GM21529 (cell line): Measurements from ENCODE around the gene TUBB4B.

Experiments used
- ATAC-seq: cut with Tn5 transposase; IDR thresholded peaks from one replicate; pipeline ENCODE4 v1.9.1; 2021; ENCODE audit not compliant: unreplicated experiment

Gene TUBB4B

DNA sequence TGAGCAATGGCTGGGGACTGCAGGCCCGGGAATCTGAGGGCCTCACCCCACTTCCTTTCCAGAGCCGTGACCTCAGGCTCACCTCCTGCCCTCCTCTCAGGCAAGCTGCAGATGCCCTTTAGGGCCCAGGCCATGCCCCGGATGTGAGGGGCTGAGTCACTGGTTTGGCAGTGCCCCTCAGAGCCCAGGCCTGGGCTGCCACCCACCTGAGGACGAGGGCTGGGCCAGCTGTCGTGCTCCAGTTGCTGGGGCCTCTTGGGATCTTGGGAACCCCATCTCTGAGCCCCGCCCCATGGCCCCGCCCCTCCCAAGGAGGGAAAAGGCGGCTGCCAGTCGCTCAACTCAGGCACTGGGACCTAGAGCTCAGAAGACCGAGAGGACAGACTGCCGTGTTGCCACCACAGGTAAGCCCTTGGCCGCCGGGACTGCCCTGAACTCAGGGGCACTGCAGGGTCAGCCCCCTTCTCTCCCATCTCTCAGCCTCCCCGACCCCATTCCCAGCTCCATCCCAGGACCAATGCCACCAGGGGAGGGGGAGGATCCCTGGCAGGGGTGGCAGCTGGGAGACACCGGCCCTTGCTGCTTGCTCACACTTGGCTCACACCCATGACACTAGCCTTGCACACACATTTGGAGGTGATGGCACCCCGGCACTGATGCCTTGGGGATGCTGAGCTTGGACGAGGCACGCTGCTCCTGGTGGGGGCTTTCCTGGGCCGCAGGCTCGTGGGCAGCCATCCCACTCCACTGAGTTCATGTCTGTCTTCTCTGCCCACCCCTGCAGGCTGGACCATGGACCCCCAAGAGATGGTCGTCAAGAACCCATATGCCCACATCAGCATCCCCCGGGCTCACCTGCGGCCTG, 16.0 kb upstream of the TUBB4B start, which contains the start of gene CYSRT1:
CYSRT1 (plus strand) TSS at position 345 of the 865 bp plus-strand sequence; CDS start at position 793, 448 bp downstream.
- ATAC-seq, result no peak

DNA sequence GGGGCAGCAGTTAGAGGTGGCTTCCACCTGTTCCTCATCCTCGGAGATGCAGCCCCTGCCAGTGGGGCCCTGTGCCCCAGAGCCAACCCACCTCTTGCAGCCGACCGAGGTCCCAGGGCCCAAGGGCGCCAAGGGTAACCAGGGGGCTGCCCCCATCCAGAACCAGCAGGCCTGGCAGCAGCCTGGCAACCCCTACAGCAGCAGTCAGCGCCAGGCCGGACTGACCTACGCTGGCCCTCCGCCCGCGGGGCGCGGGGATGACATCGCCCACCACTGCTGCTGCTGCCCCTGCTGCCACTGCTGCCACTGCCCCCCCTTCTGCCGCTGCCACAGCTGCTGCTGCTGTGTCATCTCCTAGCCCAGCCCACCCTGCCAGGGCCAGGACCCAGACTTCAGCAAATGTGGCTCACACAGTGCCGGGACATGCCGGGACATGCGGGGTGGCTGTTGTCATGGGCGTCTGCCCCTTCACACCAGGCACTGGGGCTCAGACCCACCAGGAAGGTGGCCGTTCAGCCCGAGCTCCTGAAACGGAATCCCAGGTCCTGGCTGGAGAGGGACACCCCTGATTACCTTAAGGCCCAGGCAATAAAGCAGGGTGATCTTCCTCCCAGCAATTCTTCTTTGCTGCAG, 15.3 kb upstream of the TUBB4B start:
- ATAC-seq, result no peak

DNA sequence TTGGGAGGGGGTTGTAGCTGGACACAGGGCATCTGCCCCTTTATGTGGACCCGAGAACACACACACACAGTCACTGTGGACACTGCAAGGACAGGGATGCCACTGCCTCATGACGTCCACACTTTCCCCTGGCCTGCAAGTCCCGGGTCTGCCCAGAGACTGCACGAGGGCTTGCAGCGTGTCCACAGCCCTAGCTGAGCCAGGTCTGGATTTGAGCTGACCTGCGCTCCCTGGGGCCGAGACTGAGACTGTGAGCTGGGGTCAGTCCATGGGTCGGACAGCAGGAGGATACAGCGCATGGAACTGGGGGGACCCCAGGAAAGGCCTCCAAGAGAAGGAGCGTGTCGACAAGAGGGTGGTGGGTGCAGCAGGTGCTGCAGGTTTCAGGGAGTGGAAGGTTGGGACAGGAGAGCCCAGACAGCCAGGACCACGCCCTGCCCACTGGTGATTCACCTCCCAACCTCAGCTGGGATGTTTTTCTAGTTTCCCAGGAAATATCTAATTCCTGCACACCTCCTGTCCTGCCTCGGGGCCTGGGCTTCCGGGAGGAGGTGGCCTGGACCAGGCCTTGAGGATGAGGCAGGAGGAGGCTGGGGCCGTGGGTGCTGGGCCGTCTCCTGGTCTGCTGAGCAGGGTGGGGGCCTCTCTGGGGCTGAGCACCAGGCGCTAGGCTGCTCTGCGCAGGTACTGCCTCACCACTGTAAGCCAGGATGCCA, 14.6 kb upstream of the TUBB4B start:
- ATAC-seq, result no peak

DNA sequence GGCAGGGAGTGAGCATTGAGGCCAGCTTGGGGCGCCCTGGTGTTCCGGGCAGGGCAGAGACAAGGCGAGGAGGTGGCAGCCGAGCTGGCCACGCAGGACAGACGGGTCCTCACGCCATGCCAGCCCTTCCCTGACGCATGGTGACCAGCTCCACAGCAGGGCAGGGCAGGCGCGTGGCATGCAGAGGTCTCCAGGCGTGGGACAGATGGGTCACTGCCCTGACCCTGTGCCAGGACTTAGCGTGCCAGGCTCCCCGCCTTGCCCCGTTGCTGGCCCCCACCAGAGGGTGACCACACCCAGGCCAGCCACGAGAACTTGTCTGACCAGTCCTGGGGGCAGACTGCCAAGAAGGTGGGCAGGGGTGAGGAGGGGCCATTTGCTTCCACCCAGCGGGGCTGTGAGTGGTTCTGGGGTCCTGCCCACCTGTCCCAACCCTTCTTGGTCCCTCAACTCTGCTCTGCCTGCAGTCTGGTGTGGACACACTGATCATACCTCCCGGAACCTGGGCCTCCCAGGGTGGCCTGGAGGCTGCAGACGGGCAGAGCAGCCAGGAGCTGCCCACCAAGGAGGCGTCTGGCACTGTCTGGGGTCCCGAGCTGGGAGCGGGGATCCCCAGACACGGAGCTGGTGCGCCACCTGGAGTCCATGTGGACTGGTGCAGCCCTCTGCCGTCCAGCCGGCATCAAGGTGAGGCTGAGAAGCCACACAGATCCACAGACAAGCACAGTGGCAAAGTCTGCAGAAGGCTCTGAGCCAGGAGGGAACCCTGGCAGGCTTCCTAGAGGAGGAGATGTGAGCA, 13.8 kb upstream of the TUBB4B start, which contains the start of gene RNF224:
RNF224 (plus strand) TSS at position 449 of the 799 bp plus-strand sequence. CDS start 834 bp downstream, outside the sequence.
- ATAC-seq, result no peak

DNA sequence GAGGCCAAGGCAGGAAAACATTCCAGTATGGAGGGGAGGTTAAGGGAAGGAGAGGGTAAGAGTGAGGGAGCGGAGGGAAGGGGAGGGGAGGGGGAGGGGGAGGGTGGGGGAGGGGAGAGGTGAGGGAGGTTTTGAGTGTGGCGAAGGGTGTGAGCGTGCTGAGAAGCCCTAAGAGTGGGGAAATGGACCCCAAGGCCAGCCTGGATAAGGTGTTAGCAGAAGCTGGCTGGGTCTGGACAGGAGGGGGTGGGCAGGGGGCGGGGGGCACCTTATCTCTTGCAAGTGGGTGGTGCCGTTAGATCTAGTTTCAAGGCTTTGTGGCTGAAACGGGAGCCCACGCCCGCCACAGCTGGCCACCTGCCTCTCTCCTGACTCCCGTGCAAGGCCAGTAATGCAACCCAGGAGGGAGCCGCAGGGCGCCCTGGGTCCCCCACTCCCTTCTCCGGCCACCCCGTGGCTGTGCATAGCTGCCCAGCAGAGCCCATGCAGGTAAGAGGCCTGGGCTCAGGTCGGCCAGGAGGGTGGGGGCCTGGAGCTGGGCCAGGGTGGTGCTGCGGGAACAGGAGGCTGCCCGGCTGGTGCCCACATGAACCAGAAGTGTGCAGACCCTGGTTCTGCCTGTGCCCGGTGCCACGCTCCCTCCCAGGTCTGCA, 13.1 kb upstream of the TUBB4B start:
- no peak for ATAC-seq

DNA sequence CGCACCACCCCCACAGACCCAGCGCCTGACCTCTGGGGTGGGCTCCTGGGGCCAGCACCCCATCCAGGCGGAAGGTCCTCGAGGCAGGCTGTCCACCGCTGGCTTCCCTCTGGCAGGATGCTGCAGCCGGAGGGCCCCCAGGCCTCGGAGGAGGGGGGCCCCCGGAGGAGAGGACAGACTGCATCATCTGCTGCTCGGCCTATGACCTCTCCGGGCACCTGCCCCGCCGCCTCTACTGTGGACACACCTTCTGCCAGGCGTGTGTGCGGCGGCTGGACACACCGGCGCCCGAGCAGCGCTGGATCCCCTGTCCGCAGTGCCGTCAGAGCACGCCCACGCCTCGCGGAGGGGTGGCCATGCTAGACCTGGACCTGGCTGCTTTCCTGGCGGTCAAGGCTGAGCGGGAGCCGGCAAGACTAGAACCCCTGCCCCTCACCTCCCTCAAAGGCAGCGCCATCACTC, 12.6 kb upstream of the TUBB4B start:
- ATAC-seq, result no peak

DNA sequence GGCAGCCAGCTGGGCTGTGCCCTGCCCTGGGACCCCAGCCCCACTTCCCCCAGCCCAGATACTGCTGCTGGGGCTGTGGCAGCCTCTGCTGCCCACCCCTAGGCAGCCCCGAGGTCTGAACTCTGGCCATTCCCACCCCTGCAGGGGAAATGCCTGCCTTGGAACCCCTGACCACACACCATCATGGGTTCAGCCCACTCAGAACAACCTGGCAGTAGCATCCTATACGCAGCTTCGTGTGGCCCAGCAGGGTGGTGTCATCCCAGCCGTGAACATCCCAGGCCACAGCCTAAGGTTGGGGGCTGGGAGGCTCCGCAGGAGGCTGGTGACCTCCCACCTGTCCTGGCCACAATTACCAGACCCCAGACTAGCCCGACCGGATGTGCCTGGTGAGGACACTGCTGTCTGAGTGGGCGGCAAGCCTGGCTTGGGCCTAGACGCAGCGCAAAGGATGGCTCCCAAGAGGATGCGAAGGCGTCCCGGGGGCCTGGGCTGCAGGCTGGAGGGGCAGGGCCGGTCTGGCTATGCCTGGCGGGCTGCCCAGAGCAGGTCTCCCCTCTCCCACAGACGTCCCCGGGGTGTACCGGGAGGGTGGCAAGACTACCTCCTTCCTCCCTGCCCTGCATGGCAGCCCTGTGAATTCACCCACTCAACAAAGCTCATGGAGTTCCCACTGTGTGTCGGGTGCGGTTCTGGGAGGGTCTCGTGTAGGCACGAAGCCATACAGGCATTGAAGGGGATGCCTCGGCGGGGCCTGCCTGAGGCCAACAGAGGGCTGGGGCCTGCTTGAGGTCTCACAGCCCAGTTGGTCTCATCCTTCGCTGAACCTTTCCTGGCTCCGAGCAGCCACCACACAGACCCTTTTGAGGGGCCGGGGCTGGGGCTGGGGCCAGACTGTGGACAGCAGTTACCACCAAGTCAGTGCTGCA, 11.9 kb upstream of the TUBB4B start:
- no peak for ATAC-seq

DNA sequence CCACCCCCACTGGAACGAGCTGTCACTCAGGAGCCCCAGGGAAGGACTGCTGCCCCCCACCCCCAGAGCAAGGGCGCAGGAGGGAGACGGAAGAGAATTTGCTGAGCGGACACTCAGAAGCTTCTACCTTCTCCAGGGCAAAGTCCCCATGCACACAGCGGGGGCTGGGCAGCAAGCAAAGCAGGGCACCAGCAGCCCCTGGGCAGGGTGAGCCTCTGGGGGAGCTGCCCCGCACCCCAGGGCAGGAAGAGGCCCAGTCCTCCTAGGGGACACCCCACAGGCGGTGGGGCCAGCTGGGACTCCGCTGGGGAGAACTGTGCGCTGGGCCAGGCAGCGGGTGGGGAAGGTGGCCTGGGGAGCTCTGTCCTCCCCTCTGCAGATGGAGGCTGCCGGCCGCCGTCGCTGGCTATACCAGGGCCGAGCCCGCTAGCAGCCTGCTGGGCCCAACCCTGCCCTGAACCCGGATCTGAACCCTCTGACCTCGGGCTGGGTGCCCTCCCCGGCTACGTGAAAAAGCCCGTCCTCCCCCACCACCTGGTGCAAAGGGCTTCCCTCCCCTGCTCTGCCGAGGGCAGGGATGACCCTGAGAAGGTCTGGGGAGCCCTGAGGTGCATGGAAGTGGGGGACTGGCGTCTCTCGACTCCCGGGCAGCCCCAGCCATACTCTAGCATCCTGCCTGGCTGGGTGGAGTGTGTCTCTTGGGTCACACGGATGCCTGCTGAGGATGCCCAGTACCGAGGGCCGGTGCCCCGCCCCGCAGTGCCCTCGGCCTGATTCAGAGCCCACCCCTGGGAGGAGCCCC, 11.0 kb upstream of the TUBB4B start:
- ATAC-seq, result no peak

DNA sequence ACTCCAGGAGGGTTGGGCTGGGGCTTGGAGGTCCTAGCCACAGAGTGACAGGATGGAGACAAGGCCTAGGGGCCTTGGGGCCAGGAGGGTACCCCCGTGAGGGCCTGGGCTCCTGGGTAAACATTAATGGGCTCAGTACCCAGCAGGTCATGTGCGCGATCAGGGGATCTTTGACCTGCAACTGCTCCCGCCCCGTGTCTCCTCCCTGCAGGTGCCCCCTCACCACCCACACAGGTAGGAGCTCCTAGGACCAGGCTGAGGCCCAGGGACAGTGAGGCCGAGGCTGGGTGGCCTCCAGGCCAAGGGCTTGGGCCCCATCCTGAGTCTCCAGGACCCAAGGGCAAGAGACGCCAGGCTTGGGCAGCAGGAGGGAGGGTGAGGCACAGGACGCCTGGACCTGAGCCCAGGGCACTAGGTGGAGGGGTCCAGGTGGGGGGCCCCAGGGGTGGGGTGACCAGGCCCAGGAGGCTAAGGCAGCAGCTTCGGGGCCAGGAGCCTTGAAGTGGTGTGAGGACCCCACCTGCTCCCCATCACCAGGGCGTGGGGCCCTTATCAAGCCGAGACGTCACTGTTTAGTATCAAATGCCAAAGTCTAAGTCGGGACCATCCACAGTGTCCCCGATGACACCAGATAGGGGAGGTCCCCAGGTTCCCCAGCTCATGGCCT, 10.2 kb upstream of the TUBB4B start, which contains the start of gene SLC34A3:
SLC34A3 (plus strand) TSS at position 197 of the 667 bp plus-strand sequence. CDS start 802 bp downstream, outside the sequence.
- no peak for ATAC-seq

DNA sequence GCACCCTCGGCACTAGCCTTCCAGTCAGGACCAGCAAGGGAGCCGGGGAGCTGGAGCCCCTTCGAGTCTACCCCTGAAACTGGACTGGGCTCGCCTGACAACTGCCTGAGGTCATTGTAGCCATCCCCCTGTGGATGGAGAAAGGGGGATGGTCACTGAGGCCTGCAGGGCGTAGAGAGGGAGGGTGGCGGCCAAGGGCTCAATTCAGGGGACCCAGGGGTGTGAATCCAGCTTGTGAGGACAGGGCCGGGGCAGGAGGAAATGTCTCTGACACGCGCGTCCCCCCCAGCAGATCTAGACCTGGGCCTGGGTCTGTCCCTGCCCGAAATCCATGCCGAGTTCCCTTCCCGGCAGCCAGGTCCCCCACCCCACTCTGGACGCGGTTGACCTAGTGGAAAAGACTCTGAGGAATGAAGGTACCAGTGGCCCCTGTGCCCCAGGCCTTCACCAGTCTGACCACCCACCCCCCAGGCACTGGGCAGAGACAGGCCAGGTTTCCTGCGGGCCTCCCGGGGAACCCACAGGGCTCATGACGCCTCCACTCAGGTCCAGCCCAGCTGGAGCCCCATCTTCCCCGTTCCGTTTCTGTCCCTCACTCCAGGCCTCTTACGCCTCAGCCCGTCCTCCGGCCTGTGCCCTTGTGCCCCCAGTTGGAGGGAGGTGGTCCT, 9.6 kb upstream of the TUBB4B start:
- ATAC-seq, result no peak

DNA sequence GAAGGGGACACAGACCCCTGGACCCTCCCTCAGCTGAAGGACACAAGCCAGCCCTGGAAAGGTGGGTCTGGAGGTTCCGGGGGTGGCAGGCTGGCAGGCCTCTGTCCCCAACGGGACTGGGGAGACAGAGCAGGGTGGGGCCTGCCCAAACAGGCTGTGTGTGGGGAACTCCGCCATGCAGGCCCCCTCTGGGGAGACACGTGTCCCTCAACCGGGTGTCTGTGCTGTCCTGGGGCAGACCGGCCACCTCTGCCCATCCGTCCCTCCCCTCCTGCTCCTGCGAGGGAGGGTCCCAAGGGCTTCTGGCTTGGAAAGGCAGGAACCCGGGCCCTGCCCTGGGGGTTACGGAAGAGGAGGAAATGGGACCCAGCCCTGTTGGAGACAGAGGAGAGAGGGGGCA, 9.0 kb upstream of the TUBB4B start:
- ATAC-seq, result no peak

DNA sequence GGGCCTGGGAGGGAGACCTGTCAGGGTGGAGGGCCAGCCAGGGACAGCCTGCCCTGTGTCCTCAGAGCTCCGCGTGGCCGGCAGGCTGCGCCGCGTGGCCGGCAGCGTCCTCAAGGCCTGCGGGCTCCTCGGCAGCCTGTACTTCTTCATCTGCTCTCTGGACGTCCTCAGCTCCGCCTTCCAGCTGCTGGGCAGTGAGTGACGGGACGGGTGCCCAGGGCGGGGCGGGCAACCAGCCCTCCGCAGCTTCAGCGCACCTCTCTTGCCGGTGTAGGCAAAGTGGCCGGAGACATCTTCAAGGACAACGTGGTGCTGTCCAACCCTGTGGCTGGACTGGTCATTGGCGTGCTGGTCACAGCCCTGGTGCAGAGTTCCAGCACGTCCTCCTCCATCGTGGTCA, 8.6 kb upstream of the TUBB4B start:
- no peak for ATAC-seq

DNA sequence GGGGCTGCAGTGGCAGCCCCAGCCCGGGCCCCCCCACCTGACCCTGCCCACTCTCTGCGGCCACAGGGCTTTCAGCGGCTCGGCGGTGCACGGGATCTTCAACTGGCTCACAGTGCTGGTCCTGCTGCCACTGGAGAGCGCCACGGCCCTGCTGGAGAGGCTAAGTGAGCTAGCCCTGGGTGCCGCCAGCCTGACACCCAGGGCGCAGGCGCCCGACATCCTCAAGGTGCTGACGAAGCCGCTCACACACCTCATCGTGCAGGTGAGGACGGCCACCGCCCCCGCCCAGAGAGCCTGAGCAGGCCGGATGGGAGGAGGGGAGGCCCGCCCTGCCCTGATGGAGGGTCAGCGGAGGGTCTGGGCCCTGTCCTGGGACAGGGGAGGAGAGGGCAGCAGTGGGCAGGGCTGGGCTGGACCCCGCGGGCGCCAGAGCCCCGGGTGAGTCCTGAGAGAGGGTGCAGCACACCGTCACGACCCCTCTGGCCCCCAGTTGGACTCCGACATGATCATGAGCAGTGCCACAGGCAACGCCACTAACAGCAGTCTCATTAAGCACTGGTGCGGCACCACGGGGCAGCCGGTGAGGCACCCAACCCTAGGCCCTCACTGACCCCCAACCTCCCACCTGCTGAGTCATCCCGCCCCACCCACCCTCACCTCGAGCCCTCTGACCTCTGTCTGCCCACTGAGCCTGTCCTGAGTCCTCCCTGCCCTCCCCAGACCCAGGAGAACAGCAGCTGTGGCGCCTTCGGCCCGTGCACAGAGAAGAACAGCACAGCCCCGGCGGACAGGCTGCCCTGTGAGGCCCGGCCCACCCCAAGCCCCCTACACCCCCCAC, 7.7 kb upstream of the TUBB4B start:
- no peak for ATAC-seq

DNA sequence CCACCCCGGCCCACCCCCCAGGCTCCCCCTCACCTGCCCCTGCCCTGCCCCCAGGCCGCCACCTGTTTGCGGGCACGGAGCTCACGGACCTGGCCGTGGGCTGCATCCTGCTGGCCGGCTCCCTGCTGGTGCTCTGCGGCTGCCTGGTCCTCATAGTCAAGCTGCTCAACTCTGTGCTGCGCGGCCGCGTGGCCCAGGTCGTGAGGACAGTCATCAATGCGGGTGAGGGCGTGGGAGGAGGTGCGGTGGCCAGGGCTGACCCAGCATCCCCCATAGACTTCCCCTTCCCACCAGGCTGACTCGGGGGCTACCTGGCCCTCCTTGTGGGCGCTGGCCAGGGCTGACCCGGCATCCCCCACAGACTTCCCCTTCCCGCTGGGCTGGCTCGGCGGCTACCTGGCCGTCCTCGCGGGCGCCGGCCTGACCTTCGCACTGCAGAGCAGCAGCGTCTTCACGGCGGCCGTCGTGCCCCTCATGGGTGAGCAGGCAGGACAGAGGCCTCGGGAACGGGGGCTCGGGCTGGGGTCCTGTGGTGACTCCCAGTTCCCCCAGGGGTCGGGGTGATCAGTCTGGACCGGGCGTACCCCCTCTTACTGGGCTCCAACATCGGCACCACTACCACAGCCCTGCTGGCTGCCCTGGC, 6.9 kb upstream of the TUBB4B start:
- no peak for ATAC-seq

DNA sequence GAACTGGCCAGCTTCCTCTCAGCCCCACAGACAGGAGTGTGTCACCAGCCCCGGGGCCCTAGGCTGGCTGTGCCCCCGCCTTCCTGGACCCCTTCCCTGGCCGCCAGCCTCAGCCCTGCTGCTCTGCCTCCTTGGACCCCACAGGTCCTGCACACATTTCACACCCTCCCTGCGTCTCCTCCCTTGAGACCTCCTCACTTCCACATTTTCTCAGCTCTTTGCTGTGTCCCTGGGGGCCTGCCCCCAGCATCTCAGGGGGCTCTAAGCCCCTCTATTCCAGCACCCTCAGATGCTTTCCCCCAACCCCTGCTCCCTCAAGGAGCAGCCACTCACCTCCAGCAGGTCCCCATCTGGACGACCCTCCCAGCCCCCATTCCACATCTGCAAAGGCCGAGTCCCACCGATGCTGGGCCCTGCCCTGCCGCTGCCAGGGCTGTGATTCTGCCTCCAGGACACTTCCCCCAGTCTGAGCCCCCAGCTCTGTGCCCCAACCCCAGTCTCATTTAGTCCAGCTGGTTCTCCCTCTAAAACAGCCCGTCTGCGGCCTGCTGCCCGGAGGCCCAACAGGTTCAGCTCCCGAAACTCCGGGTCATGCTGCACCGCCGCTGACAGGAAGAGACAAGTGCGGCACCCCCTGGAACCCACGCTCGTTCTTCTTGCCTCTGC, 6.2 kb upstream of the TUBB4B start:
- no peak for ATAC-seq
